A673 (cell line): ENCODE results near the gene LCE1D. TPM values are rescaled to one million over a fixed set of nuclear protein-coding genes. Genes with fewer than 3 reads are reported as not detected.

Experiments used
- BruUV-seq: library from RNA; stranded (reverse); fragments of 400-500 nt; replicated peaks from 2 replicates; lab custom pipeline; 2021; lab: Mats Ljungman, UMichigan
- CTCF ChIA-PET: fragments of 300-600 bp; sonication (Branson Sonifier 250); formaldehyde crosslinking; loops from one replicate; lab custom pipeline; 2022; ENCODE audit warnings: antibody characterized with exemption; lab: Charles Lee
- POLR2A ChIA-PET: fragments of 300-600 bp; sonication (Branson Sonifier 250); formaldehyde crosslinking; loops from one replicate; lab custom pipeline; 2022; ENCODE audit warnings: antibody characterized with exemption; ENCODE audit not compliant: low non-redundant PET; lab: Charles Lee
- DNase-seq: peaks from one replicate; pipeline ENCODE4 v3.0.0-alpha.2; 2015; ENCODE audit warnings: low spot score
- H3K27ac ChIP-seq: fragments of 200-600 bp; sonication (generic); 2 replicates; pipeline ENCODE4 v1.5.1; 2016; ENCODE audit warnings: mixed run types, low read depth, mild to moderate bottlenecking, mixed read lengths, antibody characterized with exemption, low read length; ENCODE audit not compliant: poor library complexity, severe bottlenecking
- H3K27me3 ChIP-seq: fragments of 200-600 bp; sonication (generic); replicated peaks from 2 replicates; pipeline ENCODE4 v1.6.1; 2017; ENCODE audit warnings: mixed run types, low read depth, mild to moderate bottlenecking, mixed read lengths, antibody characterized with exemption, low read length; ENCODE audit not compliant: insufficient read depth, poor library complexity
- H3K36me3 ChIP-seq: fragments of 200-600 bp; sonication (generic); 2 replicates; pipeline ENCODE4 v1.6.1; 2016; ENCODE audit warnings: mixed run types, mild to moderate bottlenecking, mixed read lengths, antibody characterized with exemption, low read length; ENCODE audit not compliant: insufficient read depth, poor library complexity, severe bottlenecking
- H3K4me1 ChIP-seq: fragments of 200-600 bp; sonication (generic); 2 replicates; pipeline ENCODE4 v1.6.1; 2017; ENCODE audit warnings: mixed run types, mild to moderate bottlenecking, mixed read lengths, antibody characterized with exemption, low read length; ENCODE audit not compliant: insufficient read depth, poor library complexity, severe bottlenecking
- H3K4me3 ChIP-seq: fragments of 200-600 bp; sonication (generic); 2 replicates; pipeline ENCODE4 v1.5.1; 2016; ENCODE audit warnings: low read depth, mixed run types, mild to moderate bottlenecking, mixed read lengths, low read length; ENCODE audit not compliant: poor library complexity, severe bottlenecking
- H3K9me3 ChIP-seq: fragments of 200-600 bp; sonication (generic); 2 replicates; pipeline ENCODE4 v1.6.1; 2016; ENCODE audit warnings: mixed run types, low read depth, mild to moderate bottlenecking, mixed read lengths, antibody characterized with exemption, low read length; ENCODE audit not compliant: poor library complexity, severe bottlenecking
- CTCF ChIP-seq: fragments of 300-800, 200-600 bp; sonication (generic); conservative IDR thresholded peaks from 2 replicates; pipeline ENCODE4 v1.5.1; 2017; ENCODE audit warnings: low read depth, mild to moderate bottlenecking, antibody characterized with exemption, low read length, moderate library complexity, mixed read lengths
- EZH2 ChIP-seq: fragments of 200-600 bp; sonication (generic); IDR thresholded peaks from 2 replicates; pipeline ENCODE4 v1.6.1; 2017; ENCODE audit warnings: borderline replicate concordance, low read depth, mild to moderate bottlenecking, mixed read lengths, antibody characterized with exemption, low read length; ENCODE audit not compliant: poor library complexity, severe bottlenecking
- intact Hi-C: fragments of 100-400 bp; cut with micrococcal nuclease; formaldehyde crosslinking; loops from one replicate; pipeline ENCODE4 v1.10.0; 2022; ENCODE audit not compliant: unreplicated experiment
- total RNA-seq: library from RNA; stranded (reverse); gene quantifications from 2 replicates; pipeline ENCODE4 v1.2.3, GENCODE V29; 2021

The LCE1D gene
- total RNA-seq, 1 experiment from 2014 or later = not detected

- no TSS peak for BruUV-seq
- CTCF ChIA-PET = no interaction called here
- peaks cover 45% of the 10 kb centered on the region for H3K27me3 ChIP-seq
- H3K9me3 ChIP-seq = no peaks in the 10 kb centered on the region
- POLR2A ChIA-PET = no interaction called here
- H3K27ac ChIP-seq = no peak overlapping the region
- H3K4me3 ChIP-seq = no peak overlapping the region
- H3K4me1 ChIP-seq = no peaks in the 10 kb centered on the region
- no peak for DNase-seq
- intact Hi-C loops = no loop called here
- TF ChIP-seq CTCF = no peak
- TF ChIP-seq EZH2 = no peak
- no peaks in the 10 kb centered on the region for H3K36me3 ChIP-seq
Measured at GRCh38 chr1:152783095-152783494, 13.4 kb upstream of the LCE1D start.

- BruUV-seq = no TSS peak
- no peak for DNase-seq
- intact Hi-C loops = no loop called here
- TF ChIP-seq CTCF = no peak
- no peak for TF ChIP-seq EZH2
- CTCF ChIA-PET = no interaction called here
- Histone ChIP-seq H3K27me3 (peaks cover 28% of the 10 kb centered on the region), H3K36me3 (no peaks in the 10 kb centered on the region), H3K4me1 (no peaks in the 10 kb centered on the region), H3K9me3 (no peaks in the 10 kb centered on the region), H3K4me3 (no peak within 1 kb of the TSS), H3K27ac (no peak within 1 kb of the TSS)
- POLR2A ChIA-PET = no interaction called here
Measured at GRCh38 chr1:152786077-152786476, 10.4 kb upstream of the LCE1D start, which contains the start of gene LCE1E. Gene LCE1E, plus strand, starts transcription at chr1:152786257. Its CDS starts 1,043 bp downstream, at chr1:152787300.

- Histone ChIP-seq H3K27me3 (peaks cover 8% of the 10 kb centered on the region), H3K4me1 (no peaks in the 10 kb centered on the region), H3K9me3 (no peaks in the 10 kb centered on the region), H3K36me3 (no peaks in the 10 kb centered on the region), H3K4me3 (no peak overlapping the region), H3K27ac (no peak overlapping the region)
- intact Hi-C loops = no loop called here
- ChIA-PET CTCF (no interaction called here), POLR2A (no interaction called here)
- BruUV-seq = no TSS peak
- TF ChIP-seq CTCF (no peak), EZH2 (no peak)
- DNase-seq = no peak
Measured at GRCh38 chr1:152795686-152796085, 835 bp upstream of the LCE1D start.
